Ishikawa (cell line): ENCODE measurements around the gene RB1.

Experiments
- CEBPB ChIP-seq: IDR thresholded peaks from 2 replicates; pipeline ENCODE4 v1.6.1; 2012
- CREB1 ChIP-seq: IDR thresholded peaks from 2 replicates; pipeline ENCODE4 v1.6.1; 2012; ENCODE audit warnings: low read depth
- EGR1 ChIP-seq: IDR thresholded peaks from 2 replicates; pipeline ENCODE4 v1.6.1; 2012
- EP300 ChIP-seq: IDR thresholded peaks from 2 replicates; pipeline ENCODE4 v1.6.1; 2012; ENCODE audit warnings: borderline replicate concordance
- FOXM1 ChIP-seq: IDR thresholded peaks from 2 replicates; pipeline ENCODE4 v1.6.1; 2012; ENCODE audit warnings: low read depth, borderline replicate concordance
- NFIC ChIP-seq: IDR thresholded peaks from 2 replicates; pipeline ENCODE4 v1.6.1; 2012
- RAD21 ChIP-seq: IDR thresholded peaks from 2 replicates; pipeline ENCODE4 v1.6.1; 2012; ENCODE audit warnings: low read depth
- TAF1 ChIP-seq: IDR thresholded peaks from 2 replicates; pipeline ENCODE4 v1.6.1; 2012; ENCODE audit warnings: low read depth, mild to moderate bottlenecking
- TCF12 ChIP-seq: IDR thresholded peaks from 2 replicates; pipeline ENCODE4 v1.6.1; 2012; ENCODE audit warnings: low read depth
- TEAD4 ChIP-seq: IDR thresholded peaks from 2 replicates; pipeline ENCODE4 v1.6.1; 2012
- YY1 ChIP-seq: IDR thresholded peaks from 2 replicates; pipeline ENCODE4 v1.6.1; 2012; ENCODE audit warnings: low read depth
- ZBTB7A ChIP-seq: IDR thresholded peaks from 2 replicates; pipeline ENCODE4 v1.6.1; 2012; ENCODE audit warnings: low read depth
- TF ChIP-seq, protein P1 (sequence below): IDR thresholded peaks from 2 replicates; pipeline ENCODE4 v1.6.1; 2012
- TF ChIP-seq, protein P2 (sequence below): IDR thresholded peaks from 2 replicates; pipeline ENCODE4 v1.6.1; 2012; ENCODE audit warnings: low read depth, mild to moderate bottlenecking
- TF ChIP-seq, protein P3 (sequence below): IDR thresholded peaks from 2 replicates; pipeline ENCODE4 v1.6.1; 2012

RB1 gene

DNA sequence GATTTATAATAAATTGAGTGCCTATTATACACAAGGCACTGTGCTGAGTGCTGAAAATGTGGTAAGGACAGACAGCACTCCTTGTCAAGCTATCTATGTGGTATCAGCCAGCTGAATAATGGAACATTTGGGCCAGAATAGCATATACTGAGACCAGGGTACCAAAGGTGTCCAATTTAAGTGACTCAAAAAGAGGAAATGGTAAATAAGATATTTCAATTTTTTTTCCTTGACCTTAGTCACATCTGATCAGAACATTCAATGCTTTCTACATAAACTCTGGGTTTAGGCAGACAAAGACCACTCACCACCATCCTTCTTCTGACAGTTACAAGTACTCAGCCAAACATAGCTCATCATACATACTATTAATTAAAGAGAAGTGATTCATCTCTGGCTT is 186.1 kb downstream of the RB1 start:
- no peak for TF ChIP-seq NFIC
- TF ChIP-seq EGR1 = no peak
- no peak for TF ChIP-seq ZBTB7A
- TF ChIP-seq YY1 = no peak
- TF ChIP-seq TAF1 = no peak
- TF ChIP-seq, protein P1, sequence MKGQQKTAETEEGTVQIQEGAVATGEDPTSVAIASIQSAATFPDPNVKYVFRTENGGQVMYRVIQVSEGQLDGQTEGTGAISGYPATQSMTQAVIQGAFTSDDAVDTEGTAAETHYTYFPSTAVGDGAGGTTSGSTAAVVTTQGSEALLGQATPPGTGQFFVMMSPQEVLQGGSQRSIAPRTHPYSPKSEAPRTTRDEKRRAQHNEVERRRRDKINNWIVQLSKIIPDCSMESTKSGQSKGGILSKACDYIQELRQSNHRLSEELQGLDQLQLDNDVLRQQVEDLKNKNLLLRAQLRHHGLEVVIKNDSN = no peak
- no peak for TF ChIP-seq RAD21
- no peak for TF ChIP-seq CREB1
- no peak for TF ChIP-seq EP300
- TF ChIP-seq, protein P2, sequence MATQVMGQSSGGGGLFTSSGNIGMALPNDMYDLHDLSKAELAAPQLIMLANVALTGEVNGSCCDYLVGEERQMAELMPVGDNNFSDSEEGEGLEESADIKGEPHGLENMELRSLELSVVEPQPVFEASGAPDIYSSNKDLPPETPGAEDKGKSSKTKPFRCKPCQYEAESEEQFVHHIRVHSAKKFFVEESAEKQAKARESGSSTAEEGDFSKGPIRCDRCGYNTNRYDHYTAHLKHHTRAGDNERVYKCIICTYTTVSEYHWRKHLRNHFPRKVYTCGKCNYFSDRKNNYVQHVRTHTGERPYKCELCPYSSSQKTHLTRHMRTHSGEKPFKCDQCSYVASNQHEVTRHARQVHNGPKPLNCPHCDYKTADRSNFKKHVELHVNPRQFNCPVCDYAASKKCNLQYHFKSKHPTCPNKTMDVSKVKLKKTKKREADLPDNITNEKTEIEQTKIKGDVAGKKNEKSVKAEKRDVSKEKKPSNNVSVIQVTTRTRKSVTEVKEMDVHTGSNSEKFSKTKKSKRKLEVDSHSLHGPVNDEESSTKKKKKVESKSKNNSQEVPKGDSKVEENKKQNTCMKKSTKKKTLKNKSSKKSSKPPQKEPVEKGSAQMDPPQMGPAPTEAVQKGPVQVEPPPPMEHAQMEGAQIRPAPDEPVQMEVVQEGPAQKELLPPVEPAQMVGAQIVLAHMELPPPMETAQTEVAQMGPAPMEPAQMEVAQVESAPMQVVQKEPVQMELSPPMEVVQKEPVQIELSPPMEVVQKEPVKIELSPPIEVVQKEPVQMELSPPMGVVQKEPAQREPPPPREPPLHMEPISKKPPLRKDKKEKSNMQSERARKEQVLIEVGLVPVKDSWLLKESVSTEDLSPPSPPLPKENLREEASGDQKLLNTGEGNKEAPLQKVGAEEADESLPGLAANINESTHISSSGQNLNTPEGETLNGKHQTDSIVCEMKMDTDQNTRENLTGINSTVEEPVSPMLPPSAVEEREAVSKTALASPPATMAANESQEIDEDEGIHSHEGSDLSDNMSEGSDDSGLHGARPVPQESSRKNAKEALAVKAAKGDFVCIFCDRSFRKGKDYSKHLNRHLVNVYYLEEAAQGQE = no peak
- TF ChIP-seq, protein P3, sequence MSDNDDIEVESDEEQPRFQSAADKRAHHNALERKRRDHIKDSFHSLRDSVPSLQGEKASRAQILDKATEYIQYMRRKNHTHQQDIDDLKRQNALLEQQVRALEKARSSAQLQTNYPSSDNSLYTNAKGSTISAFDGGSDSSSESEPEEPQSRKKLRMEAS = no peak
- TF ChIP-seq TEAD4 = no peak

DNA sequence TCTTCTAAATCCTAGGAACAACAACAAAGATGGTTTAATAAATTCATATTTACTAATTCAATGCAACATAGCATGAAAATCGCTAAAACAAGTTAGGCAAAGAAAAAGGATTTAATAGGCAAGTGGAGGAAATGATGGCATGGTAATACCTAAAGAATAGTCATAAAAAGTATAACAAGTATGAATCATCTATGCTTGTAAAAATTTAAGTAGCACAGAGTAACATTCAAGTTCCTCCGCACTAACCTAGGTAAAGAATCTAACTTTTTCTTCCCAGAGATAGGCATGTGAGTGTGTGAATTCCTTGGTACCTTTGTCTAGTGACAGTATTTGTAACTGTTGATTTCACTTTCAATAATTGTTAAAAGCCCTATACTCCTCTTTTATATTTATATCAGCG is 186.7 kb downstream of the RB1 start:
- TF ChIP-seq NFIC (no peak), EP300 (no peak), YY1 (no peak)

DNA sequence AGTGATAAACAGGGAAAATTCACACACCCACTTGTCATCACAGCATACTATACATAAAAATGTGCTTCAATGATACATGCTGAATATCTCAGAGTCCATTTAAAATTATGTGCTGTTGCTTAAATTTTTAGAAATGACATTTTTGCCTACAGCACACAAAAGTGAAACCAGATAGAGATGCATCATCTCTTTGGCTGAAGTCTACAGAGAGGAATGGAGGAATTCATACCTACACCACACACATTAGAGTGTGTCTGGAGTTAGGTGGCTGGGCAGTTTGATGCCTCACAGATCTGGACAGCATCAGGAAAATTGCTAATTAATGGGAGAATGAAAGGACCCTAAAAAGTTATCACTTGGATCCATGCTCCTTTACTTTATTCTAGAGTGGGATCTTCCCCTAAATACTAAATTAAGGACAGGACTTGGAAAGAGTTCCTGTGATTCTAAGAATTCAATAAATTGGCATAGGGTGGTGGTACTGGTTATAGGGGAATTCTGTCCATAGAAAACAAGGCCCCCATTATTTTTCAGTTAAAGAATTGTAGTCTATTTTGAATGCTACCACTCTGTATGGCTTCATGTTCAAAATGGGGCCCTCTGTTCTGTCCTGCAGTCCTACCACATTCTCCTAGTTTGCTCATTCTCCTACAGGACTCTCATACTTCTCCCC is 188.0 kb downstream of the RB1 start:
- TF ChIP-seq, protein P1 = no peak
- TF ChIP-seq CEBPB (no peak), RAD21 (no peak), ZBTB7A (no peak), EGR1 (no peak), TCF12 (no peak), CREB1 (no peak), TEAD4 (no peak), FOXM1 (no peak), YY1 (no peak), EP300 (no peak)
- TF ChIP-seq, protein P3 = no peak
- TF ChIP-seq, protein P2 = no peak

DNA sequence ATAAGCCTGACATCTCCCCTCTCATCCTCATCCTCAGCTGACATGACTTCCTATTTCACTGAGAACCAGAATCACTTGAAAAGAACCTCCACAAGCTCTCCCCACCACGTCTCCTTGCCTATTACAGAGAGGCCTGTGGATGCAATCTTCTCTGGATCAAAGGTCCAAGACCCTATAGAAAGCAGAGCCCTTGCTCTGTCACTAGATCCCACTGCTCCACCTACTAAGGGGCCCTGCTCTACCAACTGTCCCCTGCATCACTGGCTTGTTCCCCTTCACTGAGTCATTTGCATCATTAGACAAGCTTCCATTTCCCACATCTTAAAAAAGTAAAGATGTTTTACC is 188.5 kb downstream of the RB1 start:
- TF ChIP-seq, protein P2 = no peak
- no peak for TF ChIP-seq CEBPB
- TF ChIP-seq TEAD4 = no peak
- no peak for TF ChIP-seq YY1
- TF ChIP-seq, protein P1 = no peak
- no peak for TF ChIP-seq EP300
- no peak for TF ChIP-seq TCF12
- TF ChIP-seq TAF1 = no peak
- no peak for TF ChIP-seq FOXM1
- no peak for TF ChIP-seq CREB1
- TF ChIP-seq, protein P3 = no peak
- TF ChIP-seq ZBTB7A = no peak
- no peak for TF ChIP-seq NFIC
- TF ChIP-seq EGR1 = no peak
- TF ChIP-seq RAD21 = no peak
